Fibroblast of skin of right biceps (primary cell): Measurements from ENCODE around the gene MDFI.

Source experiments
- DNase-seq: peaks from one replicate; pipeline ENCODE4 v3.0.0-alpha.2; 2013

Gene MDFI

DNA sequence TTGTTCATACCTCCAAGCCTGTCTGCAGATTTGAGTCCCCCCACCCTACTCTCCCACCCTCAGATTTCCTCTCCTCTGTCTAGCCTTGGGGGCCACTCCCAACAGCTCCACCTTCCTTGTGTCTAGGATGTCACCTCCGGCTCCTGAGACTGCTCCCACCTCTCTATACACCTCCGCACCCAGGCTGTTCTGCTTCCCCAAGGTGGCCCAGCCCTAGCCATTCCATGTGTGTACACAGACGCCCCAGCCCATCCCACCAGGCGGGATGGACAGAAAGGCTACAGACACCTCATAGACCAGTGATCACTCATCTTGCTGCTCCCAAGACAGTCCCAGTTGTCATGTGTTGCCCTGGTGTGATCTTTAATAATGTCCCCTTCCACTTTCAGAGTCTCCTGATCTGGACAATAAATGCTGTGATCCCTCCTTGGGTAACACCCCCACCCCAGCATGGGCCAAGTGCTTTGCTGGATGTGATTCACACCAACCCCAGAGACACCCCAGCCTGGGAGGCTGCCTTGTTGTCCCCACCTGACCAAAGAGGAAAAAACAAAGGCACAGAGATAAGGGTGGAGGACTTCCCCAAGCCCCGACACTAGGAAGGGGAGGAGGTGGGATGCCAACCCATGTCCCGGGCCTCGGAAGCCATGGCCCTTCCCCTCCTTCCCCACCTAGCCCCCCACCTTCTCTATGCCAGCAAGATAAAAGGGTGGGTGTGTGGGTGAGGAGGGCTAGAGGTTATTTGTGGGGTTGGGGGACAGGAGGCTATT lies 36.1 kb downstream of the MDFI start:
- no peak for DNase-seq

DNA sequence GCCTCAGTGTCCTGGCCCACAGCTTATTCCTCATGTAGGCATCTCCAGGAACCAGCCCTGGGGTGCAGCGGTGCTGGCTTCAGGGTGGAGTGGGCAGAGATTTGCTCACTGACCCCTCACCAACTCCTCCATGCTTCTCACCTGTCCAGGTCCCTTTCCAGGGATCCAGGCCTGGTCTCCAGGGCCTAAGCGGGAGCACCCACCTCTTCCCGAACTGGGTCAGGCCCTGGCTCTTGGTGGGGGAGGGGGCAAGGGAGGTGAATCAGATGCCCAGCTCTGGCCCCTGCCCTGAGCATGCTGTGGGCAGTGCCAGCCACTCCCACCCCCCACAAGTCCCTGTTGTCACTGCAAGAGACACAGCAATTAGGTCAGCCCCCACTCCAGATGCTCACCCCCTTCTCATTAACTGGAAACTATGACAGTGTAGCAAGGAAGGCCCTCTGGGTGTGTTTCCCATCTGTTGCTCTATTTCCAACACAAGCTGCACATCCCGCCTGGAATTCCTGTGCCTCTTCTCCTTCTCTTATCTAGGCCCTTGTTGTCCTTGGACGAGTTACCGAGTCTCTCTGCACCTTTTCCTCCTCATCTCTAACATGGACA lies 37.0 kb downstream of the MDFI start:
- no peak for DNase-seq

- DNase-seq = no peak
Measured at GRCh38 chr6:41675992-41676391, 37.7 kb downstream of the MDFI start.

DNA sequence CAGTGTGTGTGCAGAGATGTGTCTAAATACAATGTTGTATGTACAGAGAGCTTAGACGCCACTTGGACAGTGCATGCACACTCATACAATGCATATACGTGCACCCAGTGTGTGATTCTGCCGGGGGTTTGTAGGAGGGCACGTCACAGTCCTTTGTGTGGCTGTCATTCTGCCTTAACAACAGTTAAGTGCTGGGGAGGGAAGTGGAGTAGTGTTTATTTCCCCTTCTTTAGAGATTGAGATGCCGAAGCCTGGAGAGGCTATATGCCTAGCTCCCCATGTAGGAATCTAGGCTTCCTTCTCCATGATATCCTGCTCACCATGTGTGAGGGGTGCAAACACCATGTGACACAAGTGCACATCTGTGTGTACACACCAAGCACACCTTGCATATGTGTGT lies 38.2 kb downstream of the MDFI start:
- DNase-seq = no peak

- DNase-seq = no peak
Measured at GRCh38 chr6:41677124-41677921, 39.1 kb downstream of the MDFI start.

DNA sequence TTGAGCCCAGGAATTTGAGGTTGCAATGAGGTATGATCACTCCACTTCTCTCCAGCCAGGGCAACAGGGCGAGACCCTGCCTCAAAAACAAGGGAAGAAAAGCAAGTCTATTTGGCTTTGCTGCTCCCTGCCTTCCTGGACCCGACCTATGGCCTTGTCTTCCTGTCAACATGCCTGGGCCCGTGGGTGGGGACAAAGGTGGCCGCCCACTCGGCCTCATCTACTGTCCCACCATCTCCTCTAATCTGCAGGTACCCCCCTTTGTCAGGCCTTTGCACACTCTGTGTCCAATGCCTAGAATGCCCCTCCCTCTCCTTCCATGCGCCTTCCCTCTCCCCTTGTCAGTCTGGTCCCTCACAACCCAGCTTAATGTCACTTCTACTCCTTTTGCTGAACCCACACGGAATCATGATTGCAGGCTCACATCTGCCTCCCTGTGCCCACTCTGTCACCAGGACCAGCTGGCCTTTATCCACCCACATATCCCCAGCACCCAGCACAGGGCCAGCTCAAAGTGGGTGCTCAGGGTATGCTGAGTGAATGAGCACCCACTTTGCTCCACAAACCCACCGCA lies 40.3 kb downstream of the MDFI start:
- no peak for DNase-seq

- no peak for DNase-seq
Measured at GRCh38 chr6:41679696-41680095, 41.4 kb downstream of the MDFI start.

DNA sequence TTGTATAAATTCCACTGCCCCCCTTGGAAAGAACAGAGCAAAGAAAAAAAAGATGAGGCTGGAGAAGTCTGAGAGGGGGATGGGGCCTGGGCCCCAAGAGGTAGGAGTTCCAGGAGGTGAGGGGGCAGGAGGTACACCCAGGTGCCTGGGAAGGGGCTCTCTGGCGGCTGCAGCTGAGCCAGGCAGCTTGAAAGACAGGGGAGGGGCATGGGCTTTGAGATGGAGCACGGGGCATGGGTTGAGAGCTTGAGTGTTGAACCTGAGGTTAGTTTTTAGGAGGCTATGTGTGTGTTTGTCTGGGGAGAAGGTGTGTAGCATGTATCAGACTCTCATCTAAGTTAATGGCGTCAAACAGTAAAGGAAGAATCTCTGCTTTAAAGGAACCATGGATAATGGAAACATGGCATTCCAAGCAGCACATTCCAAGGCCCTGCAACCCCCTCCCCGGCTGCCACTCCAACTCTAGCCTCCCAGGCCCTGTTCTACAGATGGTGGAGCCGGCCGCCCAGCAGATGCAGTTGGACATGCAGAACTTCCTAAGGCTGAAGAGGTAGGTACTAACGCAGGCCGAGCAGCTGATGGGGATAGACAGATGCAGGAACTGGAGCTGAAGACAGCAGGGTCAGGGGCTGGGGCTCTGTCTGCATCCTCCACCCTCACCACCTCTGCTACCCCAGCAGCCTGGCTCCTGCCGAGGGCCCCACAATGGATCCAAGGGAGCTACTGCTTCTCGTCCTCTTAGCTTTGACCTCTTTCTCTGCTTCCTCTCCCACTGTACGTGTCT lies 42.1 kb downstream of the MDFI start:
- DNase-seq = no peak

DNA sequence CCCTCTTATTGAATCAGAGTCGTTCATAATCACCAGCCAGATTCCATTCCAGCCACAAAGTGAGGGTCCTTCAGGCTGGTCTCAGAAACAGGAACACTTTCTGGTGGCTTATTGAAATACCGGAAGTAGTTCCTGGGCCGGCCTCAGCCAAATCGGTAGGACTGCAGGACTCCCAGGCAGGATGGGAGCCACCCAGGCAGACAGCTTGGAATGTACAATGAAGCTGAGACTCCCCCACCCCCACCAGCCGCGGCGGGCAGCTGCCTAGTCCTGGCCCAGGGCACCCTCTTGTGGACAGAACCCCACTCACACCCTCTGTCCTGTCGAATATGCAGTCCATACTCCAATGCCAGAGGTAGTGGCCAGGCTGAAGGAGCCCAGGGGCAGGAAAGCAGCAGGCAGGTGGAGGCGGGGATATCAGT lies 43.8 kb downstream of the MDFI start:
- peak; percentile 93 for DNase-seq

- DNase-seq = no peak
Measured at GRCh38 chr6:41682497-41683272, 44.4 kb downstream of the MDFI start.

- no peak for DNase-seq
Measured at GRCh38 chr6:41683273-41683522, 44.9 kb downstream of the MDFI start.

GRCh38 chr6:41683523-41684310 lies 45.4 kb downstream of the MDFI start:
- peak; percentile 75 for DNase-seq

DNA sequence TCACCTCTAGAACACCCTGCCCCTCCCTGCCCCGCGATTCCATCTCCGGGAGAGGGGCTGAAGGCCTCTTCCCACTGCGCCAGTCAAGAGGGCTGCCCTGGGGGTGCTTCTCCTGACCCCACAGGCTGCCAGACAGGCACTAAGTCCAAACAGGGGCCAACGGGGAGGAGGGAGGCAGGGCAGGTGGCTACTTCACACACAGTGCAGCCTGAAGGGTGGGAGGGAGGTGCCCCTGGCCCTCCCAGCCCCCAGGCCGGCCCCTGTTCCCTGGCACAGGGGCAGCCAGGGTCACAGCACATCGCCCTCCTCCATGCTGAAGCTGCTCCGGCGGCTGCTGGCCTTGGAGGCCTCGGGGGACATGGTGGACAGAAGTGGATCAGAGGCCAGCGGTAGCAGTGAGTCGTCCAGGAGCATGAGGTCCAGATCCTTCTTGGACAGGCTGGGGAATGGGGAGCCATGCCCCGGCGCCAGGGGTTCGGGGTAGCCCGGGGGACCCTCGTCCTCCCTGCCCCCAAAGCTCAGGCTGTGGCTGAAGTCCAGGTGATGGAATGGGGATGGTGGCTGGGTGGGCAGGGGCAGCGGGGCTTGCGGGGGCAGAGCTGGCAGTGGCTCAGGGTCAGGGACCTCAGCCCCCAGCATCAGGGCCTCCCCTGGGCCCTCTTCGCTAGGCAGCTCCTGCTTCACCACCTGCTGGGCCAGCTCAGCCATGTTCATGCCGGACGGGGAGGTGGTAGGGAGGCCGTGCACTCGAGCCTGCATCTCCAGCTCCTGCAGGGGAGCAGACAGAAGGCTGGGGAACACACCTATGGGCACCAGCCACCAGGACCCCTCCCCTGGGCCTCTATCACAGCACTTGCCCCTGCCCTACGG lies 46.3 kb downstream of the MDFI start:
- DNase-seq = no peak

DNA sequence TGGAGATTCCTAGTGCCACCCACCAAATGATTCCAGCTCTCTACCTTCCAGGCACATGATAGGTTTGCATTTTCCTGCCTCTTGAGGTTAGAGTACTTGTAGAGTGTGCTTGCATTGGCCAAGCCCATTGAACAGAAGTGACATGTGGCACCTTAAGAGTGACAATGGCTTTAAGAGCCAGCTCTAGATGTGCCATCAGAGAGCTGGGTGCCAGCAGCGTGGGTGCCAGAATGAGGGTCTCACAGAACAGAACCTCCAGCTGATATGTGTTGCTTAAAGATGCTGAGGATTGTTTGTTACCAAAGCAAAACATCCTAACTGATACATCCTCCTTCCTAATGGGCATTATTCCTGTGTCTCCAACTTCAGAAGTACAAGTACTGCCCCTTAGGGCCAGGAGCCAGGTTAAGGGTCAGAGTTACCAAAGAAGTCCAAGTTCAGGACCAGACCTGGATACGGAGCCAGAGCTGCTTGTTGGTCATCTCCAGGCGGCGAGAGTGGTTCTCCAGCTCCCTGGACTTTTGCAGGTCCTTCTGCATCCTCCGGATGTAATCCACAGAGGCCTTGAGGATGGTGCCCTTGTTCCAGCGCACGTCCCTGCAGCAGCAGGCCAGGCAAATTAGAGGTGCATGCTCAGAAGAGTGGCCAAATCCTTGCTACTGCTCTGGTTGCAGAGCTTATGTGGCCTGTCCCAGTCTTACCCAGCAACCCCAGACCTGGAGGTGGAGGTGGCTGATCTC lies 47.5 kb downstream of the MDFI start:
- no peak for DNase-seq

DNA sequence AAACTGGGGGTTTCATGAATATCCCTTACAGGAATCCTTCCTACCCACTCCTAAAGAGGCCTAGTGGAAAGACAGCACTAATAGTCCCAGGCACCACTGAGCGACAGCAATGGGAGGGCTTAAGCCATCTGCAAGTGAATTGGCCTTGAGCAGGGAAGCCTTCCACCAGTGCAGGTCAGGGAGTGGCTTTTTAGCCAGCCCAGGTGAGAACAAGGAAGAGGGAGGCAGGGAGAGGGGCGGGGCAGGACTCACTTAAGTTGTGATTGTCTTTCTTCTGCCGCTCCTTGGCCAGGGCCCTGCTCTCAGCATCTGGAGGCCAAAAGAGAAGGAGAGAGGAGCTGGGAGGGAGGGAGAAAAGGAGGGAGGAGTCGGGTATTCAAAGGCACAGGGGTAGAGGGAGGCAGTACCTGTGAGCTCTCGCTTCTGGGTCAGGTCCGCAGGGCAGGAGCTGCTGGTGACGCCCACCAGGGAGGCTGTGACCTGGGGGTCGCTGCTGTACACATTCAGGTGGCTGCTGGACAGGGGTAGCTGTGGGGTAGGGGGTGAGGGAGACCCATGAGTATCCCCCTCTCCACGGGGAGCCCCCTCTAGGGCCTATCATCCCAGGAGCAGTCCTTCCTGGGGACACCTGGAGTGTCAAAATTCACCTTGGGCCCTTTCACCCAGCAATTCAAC lies 49.4 kb downstream of the MDFI start:
- DNase-seq = no peak

GRCh38 chr6:41688256-41688965 lies 50.1 kb downstream of the MDFI start:
- DNase-seq = no peak

- peak; percentile 50 for DNase-seq
Measured at GRCh38 chr6:41689171-41690008, 51.1 kb downstream of the MDFI start.
